ENCODE measurements around the gene RIC8A. TPM values are rescaled to one million over a fixed set of nuclear protein-coding genes. Genes with fewer than 3 reads are reported as not detected.
"Not testable (repeated sequence)": the region's sequence is repeated elsewhere in the genome, so short reads cannot be mapped to it uniquely, and the experiment has no call there.

Gene RIC8A
- total RNA-seq, 1 experiment from 2014 or later, result 56.2 TPM

DNA sequence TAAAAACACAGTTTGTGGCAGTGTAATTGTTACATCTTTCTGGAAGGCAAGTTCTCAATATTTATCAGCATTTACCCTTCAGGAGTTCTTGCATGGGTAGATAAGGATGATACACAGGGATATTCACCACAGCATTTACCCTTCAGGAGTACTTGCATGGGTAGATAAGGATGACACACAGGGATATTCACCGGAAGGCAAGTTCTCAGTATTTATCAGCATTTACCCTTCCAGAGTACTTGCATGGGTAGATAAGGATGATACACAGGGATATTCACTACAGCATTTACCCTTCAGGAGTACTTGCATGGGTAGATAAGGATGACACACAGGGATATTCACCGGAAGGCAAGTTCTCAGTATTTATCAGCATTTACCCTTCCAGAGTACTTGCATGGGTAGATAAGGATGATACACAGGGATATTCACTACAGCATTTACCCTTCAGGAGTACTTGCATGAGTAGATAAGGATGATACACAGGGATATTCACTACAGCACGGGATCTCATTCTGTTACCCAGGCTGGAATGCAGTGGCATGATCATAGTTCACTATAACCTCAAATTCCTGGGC, 13.2 kb downstream of the RIC8A start:
- not testable (repeated sequence) for H3K4me2 ChIP-seq (ENCODE audit: low read depth, low read length, poor library complexity, severe bottlenecking); H3K36me3 ChIP-seq (ENCODE audit: insufficient read depth, low read length); H2AFZ ChIP-seq (ENCODE audit: low read length); H3K9ac ChIP-seq (ENCODE audit: low read length); H3K27me3 ChIP-seq (ENCODE audit: low read length); H3K27ac ChIP-seq (ENCODE audit: low read length); H3K9me3 ChIP-seq (ENCODE audit: low read length); DNase-seq; H3K4me1 ChIP-seq (ENCODE audit: low read length); H4K20me1 ChIP-seq (ENCODE audit: insufficient read depth, low read depth, low read length); H3K9me2 ChIP-seq (replicated peaks; ENCODE audit: insufficient read depth, low read length); H3K4me3 ChIP-seq (ENCODE audit: low read length)
- peaks cover 10% of the 10 kb centered on the region for H3K79me2 ChIP-seq (ENCODE audit: low read length)

DNA sequence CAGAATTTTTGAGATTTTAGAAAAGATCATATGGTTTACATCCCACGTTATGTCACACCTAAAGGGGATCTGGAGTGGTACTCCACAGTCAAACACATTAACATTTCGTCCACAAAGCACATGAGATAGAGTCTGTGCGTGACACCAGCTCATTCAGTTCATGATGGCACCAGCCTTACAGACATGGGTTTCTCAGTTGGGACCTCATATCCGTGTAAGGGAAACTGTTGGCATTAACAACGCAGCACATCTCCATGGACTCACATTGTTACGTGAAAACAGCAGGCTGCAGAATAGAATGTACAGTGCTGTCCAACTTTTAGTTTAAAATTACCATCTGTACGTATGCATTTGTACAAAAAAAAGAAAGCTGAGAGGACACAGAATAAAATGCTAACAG, 14.0 kb downstream of the RIC8A start:
- Histone ChIP-seq H3K27me3 (ENCODE audit: low read length) (no peaks in the 10 kb centered on the region), H3K9me2 (replicated peaks; ENCODE audit: insufficient read depth, low read length) (no peaks in the 10 kb centered on the region)
- DNase-seq, result no peak

DNA sequence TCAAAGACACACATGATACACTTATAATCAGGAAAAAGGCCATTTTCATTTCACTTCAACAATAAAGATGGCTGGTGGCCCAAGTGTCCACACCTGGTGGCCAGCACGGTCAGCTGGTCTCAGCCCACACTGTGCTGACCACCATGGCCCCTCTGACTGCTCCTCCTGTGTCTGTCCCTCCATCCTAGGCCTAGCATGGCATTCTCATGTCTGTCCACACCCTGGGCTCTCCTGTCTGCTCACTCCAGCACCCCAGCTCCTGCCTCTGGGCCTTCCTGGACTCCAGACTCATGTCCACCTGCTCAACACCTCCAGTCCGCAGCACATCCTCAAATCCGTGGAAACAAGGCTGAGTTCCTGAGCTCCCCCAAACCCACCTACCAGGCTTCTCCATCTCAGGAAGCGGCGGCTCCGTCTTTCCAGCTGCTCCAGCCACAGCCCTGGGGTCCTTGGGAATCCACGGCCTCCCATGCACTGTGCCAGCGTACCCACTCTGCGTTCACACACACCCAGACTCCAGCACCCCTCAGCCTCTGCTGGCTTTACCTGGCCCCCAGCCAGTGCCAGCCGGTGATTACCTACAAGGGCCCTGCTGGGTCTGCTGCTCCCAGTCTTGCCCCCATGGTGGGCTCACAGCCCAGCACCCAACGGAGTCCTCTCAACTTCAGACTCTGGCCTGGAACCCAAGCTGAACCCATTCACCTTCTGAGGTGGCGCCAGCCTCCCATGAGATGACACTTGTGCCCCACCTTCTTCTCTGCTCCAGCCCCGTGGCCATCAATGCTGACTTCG, 14.7 kb downstream of the RIC8A start:
- no peak overlapping the region for H2AFZ ChIP-seq (ENCODE audit: low read length)
- H3K4me2 ChIP-seq (ENCODE audit: low read depth, low read length, poor library complexity, severe bottlenecking), result no peak overlapping the region
- H3K4me1 ChIP-seq (ENCODE audit: low read length), result peaks cover 8% of the 10 kb centered on the region
- DNase-seq, result no peak
- H3K27me3 ChIP-seq (ENCODE audit: low read length), result no peaks in the 10 kb centered on the region
- no peaks in the 10 kb centered on the region for H4K20me1 ChIP-seq (ENCODE audit: insufficient read depth, low read depth, low read length)
- 0 out of 2 replicates have a peak, but pooled peaks cover 4% of the 10 kb centered on the region for H3K36me3 ChIP-seq (ENCODE audit: insufficient read depth, low read length)
- peaks cover 14% of the 10 kb centered on the region for H3K79me2 ChIP-seq (ENCODE audit: low read length)
- no peaks in the 10 kb centered on the region for H3K9me2 ChIP-seq (replicated peaks; ENCODE audit: insufficient read depth, low read length)
- no peak overlapping the region for H3K4me3 ChIP-seq (ENCODE audit: low read length)
- no peaks in the 10 kb centered on the region for H3K9me3 ChIP-seq (ENCODE audit: low read length)
- no peak overlapping the region for H3K9ac ChIP-seq (ENCODE audit: low read length)
- no peak overlapping the region for H3K27ac ChIP-seq (ENCODE audit: low read length)

More for the DNA sequence above, 14.0 kb downstream of the RIC8A start:
- H3K27ac ChIP-seq (ENCODE audit: low read length), result no peak overlapping the region
- no peak overlapping the region for H3K4me2 ChIP-seq (ENCODE audit: low read depth, low read length, poor library complexity, severe bottlenecking)
- no peak overlapping the region for H3K4me3 ChIP-seq (ENCODE audit: low read length)
- H3K79me2 ChIP-seq (ENCODE audit: low read length), result peaks cover 14% of the 10 kb centered on the region
- H3K36me3 ChIP-seq (ENCODE audit: insufficient read depth, low read length), result 0 out of 2 replicates have a peak, but pooled peaks cover 4% of the 10 kb centered on the region
- H3K9me3 ChIP-seq (ENCODE audit: low read length), result no peaks in the 10 kb centered on the region
- H3K4me1 ChIP-seq (ENCODE audit: low read length), result peaks cover 8% of the 10 kb centered on the region
- H4K20me1 ChIP-seq (ENCODE audit: insufficient read depth, low read depth, low read length), result no peaks in the 10 kb centered on the region
- H3K9ac ChIP-seq (ENCODE audit: low read length), result no peak overlapping the region
- no peak overlapping the region for H2AFZ ChIP-seq (ENCODE audit: low read length)

DNA sequence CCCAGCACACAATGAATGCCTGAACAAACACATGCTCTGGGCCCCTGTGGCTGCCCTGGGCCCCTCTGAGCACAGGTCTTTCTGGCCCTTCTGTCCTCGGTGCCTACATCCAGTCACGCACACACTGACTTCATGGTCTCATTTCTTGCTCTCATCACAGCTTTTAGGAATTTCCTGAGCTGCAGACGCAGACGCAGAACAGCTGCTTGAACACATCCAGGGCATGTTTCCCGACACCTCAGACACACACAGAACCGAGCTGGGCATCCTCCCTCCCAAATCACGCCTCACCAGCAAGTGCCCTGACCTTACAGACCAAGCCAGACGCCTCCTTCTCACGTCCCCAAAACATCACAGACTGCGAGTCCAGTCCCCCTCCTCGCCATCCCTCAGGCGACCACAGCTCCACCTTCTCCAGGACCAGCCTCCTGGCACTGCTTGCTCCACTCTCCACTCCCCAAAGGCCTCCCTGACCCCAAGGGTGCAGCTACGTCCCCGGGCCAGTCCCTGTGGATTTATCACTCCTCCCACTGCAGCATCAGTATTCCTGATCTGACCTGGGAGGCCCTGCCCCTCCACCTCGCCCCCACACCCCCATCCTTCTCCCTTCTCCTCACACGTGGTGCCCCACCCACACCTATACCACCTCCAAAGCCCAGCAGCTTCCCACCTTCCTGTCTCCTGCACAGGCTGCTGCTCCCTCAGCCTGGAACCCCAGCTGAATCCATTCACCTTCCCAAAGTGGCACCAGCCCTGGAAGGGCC, 15.7 kb downstream of the RIC8A start:
- Histone ChIP-seq H3K27me3 (ENCODE audit: low read length) (no peaks in the 10 kb centered on the region), H3K4me2 (ENCODE audit: low read depth, low read length, poor library complexity, severe bottlenecking) (no peak overlapping the region), H4K20me1 (ENCODE audit: insufficient read depth, low read depth, low read length) (no peaks in the 10 kb centered on the region), H3K9ac (ENCODE audit: low read length) (no peak overlapping the region), H3K9me3 (ENCODE audit: low read length) (no peaks in the 10 kb centered on the region), H3K36me3 (ENCODE audit: insufficient read depth, low read length) (0 out of 2 replicates have a peak, but pooled peaks cover 4% of the 10 kb centered on the region), H3K27ac (ENCODE audit: low read length) (no peak overlapping the region), H3K79me2 (ENCODE audit: low read length) (peaks cover 20% of the 10 kb centered on the region), H2AFZ (ENCODE audit: low read length) (no peak overlapping the region), H3K4me3 (ENCODE audit: low read length) (no peak overlapping the region), H3K4me1 (ENCODE audit: low read length) (peaks cover 8% of the 10 kb centered on the region), H3K9me2 (replicated peaks; ENCODE audit: insufficient read depth, low read length) (no peaks in the 10 kb centered on the region)
- no peak for DNase-seq

DNA sequence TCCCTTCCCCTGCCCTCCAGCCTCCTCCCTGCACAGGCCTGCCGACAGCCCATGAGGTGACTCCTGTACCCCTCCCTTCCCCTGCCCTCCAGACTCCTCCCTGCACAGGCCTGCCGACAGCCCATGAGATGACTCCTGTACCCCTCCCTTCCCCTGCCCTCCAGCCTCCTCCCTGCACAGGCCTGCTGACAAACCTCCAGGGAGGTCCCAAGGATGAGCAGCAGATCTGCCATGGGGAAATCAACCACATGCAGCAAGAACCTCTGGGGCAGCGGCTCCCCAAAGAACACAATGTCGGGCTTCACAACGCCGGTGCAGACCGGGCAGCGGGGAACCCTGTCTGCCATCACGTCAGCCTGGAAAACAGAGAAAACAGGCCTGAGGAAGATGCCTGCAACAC, 16.4 kb downstream of the RIC8A start:
- Histone ChIP-seq H2AFZ (ENCODE audit: low read length) (no peak overlapping the region), H3K4me3 (ENCODE audit: low read length) (no peak overlapping the region), H3K4me1 (ENCODE audit: low read length) (peaks cover 8% of the 10 kb centered on the region), H3K27ac (ENCODE audit: low read length) (no peak overlapping the region), H3K9ac (ENCODE audit: low read length) (no peak overlapping the region), H3K9me2 (replicated peaks; ENCODE audit: insufficient read depth, low read length) (no peaks in the 10 kb centered on the region), H4K20me1 (ENCODE audit: insufficient read depth, low read depth, low read length) (no peaks in the 10 kb centered on the region), H3K36me3 (ENCODE audit: insufficient read depth, low read length) (0 out of 2 replicates have a peak, but pooled peaks cover 4% of the 10 kb centered on the region), H3K9me3 (ENCODE audit: low read length) (no peaks in the 10 kb centered on the region), H3K27me3 (ENCODE audit: low read length) (no peaks in the 10 kb centered on the region), H3K4me2 (ENCODE audit: low read depth, low read length, poor library complexity, severe bottlenecking) (no peak overlapping the region), H3K79me2 (ENCODE audit: low read length) (peaks cover 27% of the 10 kb centered on the region)
- DNase-seq, result no peak

DNA sequence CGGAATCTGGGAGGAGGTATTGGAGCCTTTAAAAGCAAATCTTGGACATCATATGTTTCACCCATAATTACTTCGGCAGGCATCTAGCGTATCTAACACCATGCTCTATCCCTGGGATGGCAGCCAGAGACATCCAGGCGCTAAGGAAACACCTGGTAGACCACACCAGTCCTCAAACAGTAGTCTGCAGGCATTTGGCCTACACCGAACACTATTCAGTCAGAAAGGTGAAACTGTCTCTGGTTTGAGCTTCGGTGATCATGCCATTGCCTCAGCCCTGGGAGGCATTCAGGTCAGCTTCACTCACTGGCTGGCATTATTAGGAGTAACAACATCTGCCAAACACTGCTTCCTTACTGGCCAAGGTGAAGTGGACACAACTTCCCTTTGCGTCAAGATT, 16.9 kb downstream of the RIC8A start:
- Histone ChIP-seq H3K9ac (ENCODE audit: low read length) (no peak overlapping the region), H3K9me2 (replicated peaks; ENCODE audit: insufficient read depth, low read length) (no peaks in the 10 kb centered on the region), H3K79me2 (ENCODE audit: low read length) (peaks cover 28% of the 10 kb centered on the region), H3K36me3 (ENCODE audit: insufficient read depth, low read length) (0 out of 2 replicates have a peak, but pooled peaks cover 4% of the 10 kb centered on the region), H3K9me3 (ENCODE audit: low read length) (no peaks in the 10 kb centered on the region), H2AFZ (ENCODE audit: low read length) (no peak overlapping the region), H3K4me2 (ENCODE audit: low read depth, low read length, poor library complexity, severe bottlenecking) (no peak overlapping the region), H3K4me1 (ENCODE audit: low read length) (peaks cover 8% of the 10 kb centered on the region), H3K27ac (ENCODE audit: low read length) (no peak overlapping the region), H3K4me3 (ENCODE audit: low read length) (no peak overlapping the region), H4K20me1 (ENCODE audit: insufficient read depth, low read depth, low read length) (no peaks in the 10 kb centered on the region), H3K27me3 (ENCODE audit: low read length) (no peaks in the 10 kb centered on the region)
- DNase-seq, result no peak

DNA sequence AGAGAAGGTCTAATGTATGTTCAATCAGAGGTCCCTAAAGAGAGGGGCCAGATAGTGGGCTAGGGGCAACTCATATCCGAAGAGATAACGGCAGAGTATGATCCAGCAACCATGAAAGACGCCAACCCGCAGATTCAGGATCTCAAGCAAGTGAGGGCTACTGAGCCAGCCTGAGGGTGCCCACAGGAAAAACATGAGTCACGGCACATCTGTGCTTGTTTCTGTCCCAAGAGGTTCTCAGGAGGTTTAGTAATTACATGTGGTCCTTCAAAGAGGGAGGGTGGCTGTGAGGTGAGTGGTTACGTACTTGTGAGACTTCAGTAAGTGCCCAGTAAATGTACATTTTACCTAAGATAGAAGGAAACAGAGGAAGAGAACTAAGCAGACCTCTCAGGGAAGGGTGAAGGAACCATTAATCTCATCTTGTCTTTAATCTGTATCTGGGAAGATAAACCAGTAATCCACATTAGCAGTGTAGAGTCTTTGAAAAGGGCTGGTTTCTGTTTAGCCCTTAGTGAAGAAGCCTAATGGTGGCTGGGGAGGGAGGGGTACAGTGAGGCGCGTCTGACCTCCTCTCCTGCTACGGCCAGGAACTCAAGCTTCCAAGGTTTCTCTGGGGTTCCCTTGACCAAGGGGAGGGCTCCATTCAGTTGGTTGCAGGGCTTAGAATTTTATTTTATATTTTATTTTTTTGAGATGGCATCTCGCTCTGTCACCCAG, 18.4 kb downstream of the RIC8A start:
- H3K9ac ChIP-seq (ENCODE audit: low read length), result peak overlapping the region; percentile 44; the same call in 1 of the 2 replicates
- H3K4me2 ChIP-seq (ENCODE audit: low read depth, low read length, poor library complexity, severe bottlenecking), result peak overlapping the region; percentile 20
- H3K9me2 ChIP-seq (replicated peaks; ENCODE audit: insufficient read depth, low read length), result no peaks in the 10 kb centered on the region
- peaks cover 8% of the 10 kb centered on the region for H3K4me1 ChIP-seq (ENCODE audit: low read length)
- no peak overlapping the region for H3K4me3 ChIP-seq (ENCODE audit: low read length)
- H3K79me2 ChIP-seq (ENCODE audit: low read length), result peaks cover 30% of the 10 kb centered on the region
- peak overlapping the region; percentile 37; the same call in 1 of the 2 replicates for H3K27ac ChIP-seq (ENCODE audit: low read length)
- H4K20me1 ChIP-seq (ENCODE audit: insufficient read depth, low read depth, low read length), result no peaks in the 10 kb centered on the region
- H3K27me3 ChIP-seq (ENCODE audit: low read length), result no peaks in the 10 kb centered on the region
- peak overlapping the region; percentile 56; the same call in 1 of the 2 replicates for H2AFZ ChIP-seq (ENCODE audit: low read length)
- no peak for DNase-seq
- H3K36me3 ChIP-seq (ENCODE audit: insufficient read depth, low read length), result 0 out of 2 replicates have a peak, but pooled peaks cover 4% of the 10 kb centered on the region
- H3K9me3 ChIP-seq (ENCODE audit: low read length), result no peaks in the 10 kb centered on the region

Measured in Karpas-422 (cell line).